Adrenal gland (tissue), 5 donors: ENCODE results near the gene RABGGTA.

ENCODE experiments used
- POLR2A ChIP-seq, 2 donors: fragments of 450-650 bp; IDR thresholded peaks; one replicate each; pipeline ENCODE4 v1.6.1; 2017; ENCODE audit warnings: antibody characterized with exemption in 2 of 2, mild to moderate bottlenecking in 2 of 2, moderate library complexity in 1 of 2
- TF ChIP-seq, protein P1 (sequence below), 6 experiments: fragments of 450-650 bp in 4 of 6; fragments of 200-600 bp in 2 of 6; sonication (generic) in 1 of 6; IDR thresholded peaks; 1 replicate in 5 of 6; 2 replicates in 1 of 6; pipeline versions ENCODE4 v1.5.1 to v1.8.0; 2016 to 2021; ENCODE audit warnings: antibody characterized with exemption in 6 of 6, mild to moderate bottlenecking in 2 of 6, moderate library complexity in 1 of 6
- donor health status: DM: no; HTN: no; CAD: no.

- TF ChIP-seq, protein P1, sequence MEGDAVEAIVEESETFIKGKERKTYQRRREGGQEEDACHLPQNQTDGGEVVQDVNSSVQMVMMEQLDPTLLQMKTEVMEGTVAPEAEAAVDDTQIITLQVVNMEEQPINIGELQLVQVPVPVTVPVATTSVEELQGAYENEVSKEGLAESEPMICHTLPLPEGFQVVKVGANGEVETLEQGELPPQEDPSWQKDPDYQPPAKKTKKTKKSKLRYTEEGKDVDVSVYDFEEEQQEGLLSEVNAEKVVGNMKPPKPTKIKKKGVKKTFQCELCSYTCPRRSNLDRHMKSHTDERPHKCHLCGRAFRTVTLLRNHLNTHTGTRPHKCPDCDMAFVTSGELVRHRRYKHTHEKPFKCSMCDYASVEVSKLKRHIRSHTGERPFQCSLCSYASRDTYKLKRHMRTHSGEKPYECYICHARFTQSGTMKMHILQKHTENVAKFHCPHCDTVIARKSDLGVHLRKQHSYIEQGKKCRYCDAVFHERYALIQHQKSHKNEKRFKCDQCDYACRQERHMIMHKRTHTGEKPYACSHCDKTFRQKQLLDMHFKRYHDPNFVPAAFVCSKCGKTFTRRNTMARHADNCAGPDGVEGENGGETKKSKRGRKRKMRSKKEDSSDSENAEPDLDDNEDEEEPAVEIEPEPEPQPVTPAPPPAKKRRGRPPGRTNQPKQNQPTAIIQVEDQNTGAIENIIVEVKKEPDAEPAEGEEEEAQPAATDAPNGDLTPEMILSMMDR (IDR thresholded peaks at IDR 0.05), result no peak
- TF ChIP-seq POLR2A (IDR thresholded peaks at IDR 0.05), result no peak
These were observed 19.3 kb upstream of the RABGGTA start for GRCh38 chr14:24290746-24291145.
